ENCODE data around the gene LRFN4. TPM values are rescaled to one million over a fixed set of nuclear protein-coding genes. Genes with fewer than 3 reads are reported as not detected.

Gene LRFN4
- total and polyA plus RNA-seq, 2 of the 8 experiments (the other 6 are each of a cell fraction or from before 2014, with no cell fraction given), result 49.8 to 64.3 TPM

GRCh38 chr11:66884443-66884842 lies 27.6 kb downstream of the LRFN4 start:
- H2BK120ac ChIP-seq (replicated peaks; ENCODE audit: low read depth, low read length), result no peak overlapping the region
- WGBS, 2 experiments (ENCODE audit: extremely low coverage in 1 of 2, insufficient coverage in 1 of 2, insufficient read length in 1 of 2, insufficient replicate concordance in 2 of 2, low coverage in 1 of 2, low lambda C conversion rate in 2 of 2, missing lambda C conversion rate in 1 of 2), result 89% methylated on average over 4 of the region's 4 CpGs; no CpG with 5 or more reads in 1 of the 2 experiments
- no peak overlapping the region for H3K9ac ChIP-seq (replicated peaks in 1 of 4; ENCODE audit: extremely low read depth in 1 of 4, low read depth in 3 of 4, low read length in 3 of 4)
- no peak overlapping the region for H2AK5ac ChIP-seq (ENCODE audit: low read depth, low read length)
- H4K91ac ChIP-seq (replicated peaks; ENCODE audit: insufficient read length, low read length), result no peak overlapping the region
- H3K4ac ChIP-seq (replicated peaks; ENCODE audit: insufficient read length, low read depth, low read length), result no peak overlapping the region
- no peaks in the 10 kb centered on the region for H3K79me2 ChIP-seq (ENCODE audit: control insufficient read depth in 1 of 2, insufficient read depth in 2 of 2, low read length in 2 of 2)
- no peaks in the 10 kb centered on the region for H3K27me3 ChIP-seq (replicated peaks in 1 of 4; ENCODE audit: control insufficient read depth in 3 of 4, extremely low read depth in 1 of 4, insufficient read depth in 3 of 4, low read length in 3 of 4)
- H3K23me2 ChIP-seq (ENCODE audit: low read depth, low read length), result no peaks in the 10 kb centered on the region
- peaks cover 4 to 25% (median 16%) of the 10 kb centered on the region in 4 experiments for H3K4me1 ChIP-seq (replicated peaks in 1 of 4; ENCODE audit: control insufficient read depth in 3 of 4, insufficient read depth in 4 of 4, low read length in 3 of 4)
- no peak overlapping the region for H3K18ac ChIP-seq (ENCODE audit: extremely low read depth, low read length)
- no peak overlapping the region for H3K4me2 ChIP-seq (ENCODE audit: insufficient read depth in 1 of 2, low read depth in 2 of 2, low read length in 2 of 2)
- peaks cover 0 to 2% of the 10 kb centered on the region in 2 experiments for H4K20me1 ChIP-seq (replicated peaks in 1 of 2; ENCODE audit: control insufficient read depth in 1 of 2, insufficient read depth in 2 of 2, low read length in 2 of 2)
- H3K36me3 ChIP-seq (ENCODE audit: control insufficient read depth in 2 of 4, insufficient read depth in 4 of 4, low read length in 3 of 4), result no peaks in the 10 kb centered on the region
- H2BK15ac ChIP-seq (ENCODE audit: low read length), result no peak overlapping the region
- no peak overlapping the region for H2BK5ac ChIP-seq (ENCODE audit: low read depth, low read length)
- DNase-seq (ENCODE audit: low read depth in 1 of 2, low spot score in 2 of 2), result no peak
- no peak overlapping the region for H2BK12ac ChIP-seq (ENCODE audit: low read depth, low read length)
- H4K5ac ChIP-seq (ENCODE audit: insufficient read length, low read depth, low read length), result no peak overlapping the region
- H4K8ac ChIP-seq (ENCODE audit: extremely low read depth, insufficient read depth, low read length), result no peak overlapping the region
- H3K79me1 ChIP-seq (ENCODE audit: low read depth, low read length), result no peaks in the 10 kb centered on the region; the same call in none of the 2 replicates
- H3K4me3 ChIP-seq (ENCODE audit: extremely low read depth in 1 of 4, insufficient read depth in 2 of 4, low read depth in 3 of 4, low read length in 4 of 4), result no peak overlapping the region
- no peak for FAIRE-seq
- H2AFZ ChIP-seq (ENCODE audit: low read length), result no peak overlapping the region
- H3K27ac ChIP-seq (ENCODE audit: low read depth, low read length), result no peak overlapping the region
- CTCF ChIA-PET (ENCODE audit: partially characterized antibody), result interaction anchor here (0.8 to 11.9 kb wide), 9 partner anchors 17 to 206 kb away, joined by 3 to 199 read pairs (median 19); partner anchors contain the start of genes C11orf86, RBM4B and RCE1
- POLR2A ChIA-PET (ENCODE audit: partially characterized antibody), result interaction anchor here (1.0 kb wide), 1 partner anchor 8 kb away, joined by 3 read pairs; no protein-coding TSS in a partner anchor
- H3K14ac ChIP-seq (ENCODE audit: insufficient read length), result no peak overlapping the region
- H3K9me3 ChIP-seq (ENCODE audit: insufficient read depth in 2 of 2, low read depth in 1 of 2, low read length in 1 of 2), result no peaks in the 10 kb centered on the region
- H3K23ac ChIP-seq (ENCODE audit: insufficient read length), result no peak overlapping the region
- no peak overlapping the region for H3K56ac ChIP-seq (replicated peaks; ENCODE audit: insufficient read length, low read depth, low read length)
- H2BK20ac ChIP-seq (ENCODE audit: low read length), result no peak overlapping the region
- TF ChIP-seq SP1 (IDR thresholded peaks at IDR 0.05; ENCODE audit: low read depth, low read length) (no peak), ATF3 (IDR thresholded peaks at IDR 0.05; ENCODE audit: insufficient read depth, low read depth, low read length) (no peak), EZH2 (IDR thresholded peaks at IDR 0.05; ENCODE audit: low read depth, low read length, severe bottlenecking) (no peak), CREB1 (IDR thresholded peaks at IDR 0.05) (no peak), EGR1 (IDR thresholded peaks at IDR 0.05; ENCODE audit: borderline replicate concordance, low read depth, low read length) (no peak), SRF (IDR thresholded peaks at IDR 0.05; ENCODE audit: low read depth, low read length) (no peak), BACH1 (IDR thresholded peaks at IDR 0.05; ENCODE audit: low read length) (no peak), SP2 (IDR thresholded peaks at IDR 0.05; ENCODE audit: low read length) (no peak), SP4 (IDR thresholded peaks at IDR 0.05; ENCODE audit: low read length) (no peak), CTBP2 (IDR thresholded peaks at IDR 0.05; ENCODE audit: borderline replicate concordance, insufficient read depth, insufficient read length, low read length) (no peak)

Measured in H1 (cell line).